GM12878 (cell line): ENCODE data around the gene TSPAN31. TPM values are rescaled to one million over a fixed set of nuclear protein-coding genes. Genes with fewer than 3 reads are reported as not detected.
A peak's percentile ranks its signal among the peaks of the same experiment; 100 is the strongest.

Experiments
- ATAC-seq: fragments of 200-7000 bp; cut with Tn5 transposase; 3 replicates; pipeline ENCODE4 v1.9.1; 2020; ENCODE audit warnings: mild to moderate bottlenecking, moderate library complexity
- BruUV-seq: library from RNA; stranded (reverse); fragments of 400-500 nt; replicated peaks from 2 replicates; lab custom pipeline; 2021; lab: Mats Ljungman, UMichigan
- CTCF ChIA-PET: fragments of 300-600 bp; sonication (Branson Sonifier 250); formaldehyde crosslinking; extraction: SDS; loops from one replicate; lab custom pipeline; 2021; ENCODE audit warnings: inconsistent platforms; lab: Yijun Ruan, JAX
- POLR2A ChIA-PET: fragments of 350-600 bp; formaldehyde crosslinking; extraction: SDS; loops from one replicate; lab custom pipeline; 2021; ENCODE audit warnings: inconsistent platforms; lab: Charles Lee
- RAD21 ChIA-PET: fragments of 300-600 bp; sonication (Branson Sonifier 250); formaldehyde crosslinking; loops from one replicate; lab custom pipeline; 2023; ENCODE audit warnings: antibody characterized with exemption; ENCODE audit not compliant: unreplicated experiment; lab: Charles Lee
- SMC1A ChIA-PET: fragments of 300-600 bp; sonication (Branson Sonifier 250); formaldehyde crosslinking; loops from one replicate; lab custom pipeline; 2023; ENCODE audit not compliant: unreplicated experiment, uncharacterized antibody; lab: Charles Lee
- DNase-seq: peaks from one replicate; pipeline ENCODE4 v3.0.0-alpha.2; 2011; ENCODE audit warnings: low read depth, low spot score
- FAIRE-seq: peaks from 3 replicates; lab custom pipeline; 2011; peaks lifted over from hg19 to GRCh38; lab: Jason Lieb, UNC
- H2AFZ ChIP-seq: 2 replicates; pipeline ENCODE4 v1.6.0; 2011; ENCODE audit warnings: low read depth, low read length, control low read depth; ENCODE audit not compliant: control insufficient read depth
- H3K27ac ChIP-seq: 2 replicates; pipeline ENCODE4 v1.5.1; 2011; ENCODE audit warnings: control low read depth; ENCODE audit not compliant: control insufficient read depth, insufficient read depth
- H3K27me3 ChIP-seq, 2 experiments: replicated peaks in 1 of 2; 2 replicates each; pipeline versions ENCODE4 v1.6.0 to v1.6.1; 2011; ENCODE audit warnings: low read length in 1 of 2; ENCODE audit not compliant: control insufficient read depth in 2 of 2, insufficient read depth in 2 of 2
- H3K36me3 ChIP-seq, 2 experiments: 2 replicates each; pipeline ENCODE4 v1.5.1; 2011; ENCODE audit warnings: low read length in 1 of 2; ENCODE audit not compliant: control insufficient read depth in 2 of 2, insufficient read depth in 2 of 2
- H3K4me1 ChIP-seq: 2 replicates; pipeline ENCODE4 v1.6.1; 2011; ENCODE audit warnings: mild to moderate bottlenecking, low read length, moderate library complexity, mixed read lengths; ENCODE audit not compliant: control insufficient read depth, insufficient read depth
- H3K4me2 ChIP-seq: 2 replicates; pipeline ENCODE4 v1.6.0; 2011; ENCODE audit warnings: control low read depth; ENCODE audit not compliant: control insufficient read depth, insufficient read depth
- H3K4me3 ChIP-seq: fragments of 200-600 bp; sonication (generic); 2 replicates; pipeline ENCODE4 v1.5.1; 2016
- H3K79me2 ChIP-seq: 2 replicates; pipeline ENCODE4 v1.6.0; 2011; ENCODE audit warnings: low read length; ENCODE audit not compliant: control insufficient read depth, insufficient read depth
- H3K9ac ChIP-seq: 2 replicates; pipeline ENCODE4 v1.8.0; 2011; ENCODE audit warnings: low read length, control low read depth, mixed read lengths; ENCODE audit not compliant: control insufficient read depth, insufficient read depth
- H3K9me3 ChIP-seq: replicated peaks from 3 replicates; pipeline ENCODE4 v1.5.1; 2011; ENCODE audit warnings: mild to moderate bottlenecking, low read length; ENCODE audit not compliant: control insufficient read depth, insufficient read depth
- H4K20me1 ChIP-seq: 2 replicates; pipeline ENCODE4 v1.6.0; 2011; ENCODE audit not compliant: control insufficient read depth, insufficient read depth
- BCL11A ChIP-seq: IDR thresholded peaks from 2 replicates; pipeline ENCODE4 v1.6.1; 2011; ENCODE audit warnings: low read depth, low read length
- BHLHE40 ChIP-seq, 2 experiments: fragments of 450-650 bp in 1 of 2; IDR thresholded peaks; 2 replicates each; pipeline ENCODE4 v1.6.1; 2011 to 2017; ENCODE audit warnings: low read depth in 2 of 2, borderline replicate concordance in 1 of 2, improper control_type of control experiment in 1 of 2, low read length in 1 of 2, mild to moderate bottlenecking in 1 of 2
- BRCA1 ChIP-seq: IDR thresholded peaks from 2 replicates; pipeline ENCODE4 v1.6.1; 2011; ENCODE audit warnings: low read depth, low read length, improper control_type of control experiment
- CHD2 ChIP-seq: IDR thresholded peaks from 2 replicates; pipeline ENCODE4 v1.6.1; 2011; ENCODE audit warnings: low read depth, low read length, improper control_type of control experiment, borderline replicate concordance
- DPF2 ChIP-seq: fragments of 450-650 bp; IDR thresholded peaks from 2 replicates; pipeline ENCODE4 v1.6.1; 2017; ENCODE audit warnings: mild to moderate bottlenecking
- FOXM1 ChIP-seq: IDR thresholded peaks from 2 replicates; pipeline ENCODE4 v1.6.1; 2012; ENCODE audit warnings: low read depth, mild to moderate bottlenecking, inconsistent platforms, low read length, moderate library complexity
- NR2C1 ChIP-seq: fragments of 450-650 bp; IDR thresholded peaks from 2 replicates; pipeline ENCODE4 v1.6.1; 2017; ENCODE audit warnings: antibody characterized with exemption, mild to moderate bottlenecking, moderate library complexity
- RUNX3 ChIP-seq: IDR thresholded peaks from 2 replicates; pipeline ENCODE4 v1.6.1; 2012; ENCODE audit warnings: low read length, inconsistent platforms
- SIN3A ChIP-seq: IDR thresholded peaks from 2 replicates; pipeline ENCODE4 v1.6.1; 2012; ENCODE audit warnings: low read depth, low read length, improper control_type of control experiment
- STAT1 ChIP-seq: fragments of 450-650 bp; conservative IDR thresholded peaks from 2 replicates; pipeline ENCODE4 v1.6.1; 2014; ENCODE audit warnings: antibody characterized with exemption, mild to moderate bottlenecking
- TBL1XR1 ChIP-seq: IDR thresholded peaks from 2 replicates; pipeline ENCODE4 v1.6.1; 2012; ENCODE audit warnings: low read depth, low read length, improper control_type of control experiment
- TCF12 ChIP-seq: IDR thresholded peaks from 2 replicates; pipeline ENCODE4 v1.6.1; 2011; ENCODE audit warnings: low read depth, mild to moderate bottlenecking, low read length
- WRNIP1 ChIP-seq: IDR thresholded peaks from 2 replicates; pipeline ENCODE4 v1.6.1; 2011; ENCODE audit warnings: low read depth, low read length, improper control_type of control experiment, borderline replicate concordance
- WGBS: methylation state at CpG from one replicate; pipeline ENCODE4 v1.1.6; 2016; ENCODE audit warnings: low lambda C conversion rate; ENCODE audit not compliant: insufficient replicate concordance, insufficient coverage; ENCODE audit errors: missing lambda C conversion rate; 5-methylcytosine and 5-hydroxymethylcytosine counted together
- in situ Hi-C: fragments of 300-500 bp; cut with MboI; formaldehyde crosslinking; loops from 9 replicates; pipeline ENCODE4 v1.14.3; 2018; ENCODE audit warnings: mixed read lengths
- intact Hi-C: fragments of 100-400 bp; cut with micrococcal nuclease; formaldehyde crosslinking; loops from one replicate; pipeline ENCODE4 v1.14.2; 2022; ENCODE audit not compliant: unreplicated experiment
- polyA plus RNA-seq, 11 experiments: library from polyadenylated mRNA; depleted of rRNA in 4 of 11; unstranded in 6 of 11; stranded (reverse) in 5 of 11; fragments of >200 nt; fragmentation: Nextera tagmentation in 4 of 11; fragmentation: Illumina TruSeq in 1 of 11; extraction: Ambion mirVana in 4 of 11; extraction: Trizol in 1 of 11; gene quantifications; 1 replicate in 1 of 11; 2 replicates in 10 of 11; pipeline versions ENCODE4 v1.2.1 to v1.2.3, GENCODE V29; 2011 to 2016; ENCODE audit warnings: inconsistent platforms in 2 of 11, missing spikeins in 2 of 11, low read depth in 1 of 11
- total RNA-seq, 4 experiments: library from RNA; depleted of rRNA in 3 of 4; stranded (reverse); fragments of >200 nt in 3 of 4; fragmentation: Illumina TruSeq in 1 of 4; extraction: Trizol in 1 of 4; gene quantifications; 2 replicates each; pipeline versions ENCODE4 v1.2.1 to v1.2.3, GENCODE V29; 2013 to 2021
- TF ChIP-seq, protein P1 (sequence below): fragments of 150-350 bp; IDR thresholded peaks from 2 replicates; pipeline ENCODE4 v1.6.1; 2014; ENCODE audit warnings: mild to moderate bottlenecking, low read depth, low read length
- TF ChIP-seq, protein P2 (sequence below): fragments of 450-650 bp; formaldehyde crosslinking; IDR thresholded peaks from 2 replicates; pipeline ENCODE4 v1.4.0; 2020; ENCODE audit warnings: mild to moderate bottlenecking, moderate library complexity
- TF ChIP-seq, protein P3 (sequence below): IDR thresholded peaks from 2 replicates; pipeline ENCODE4 v1.6.1; 2011; ENCODE audit warnings: mild to moderate bottlenecking, low read depth, low read length, moderate library complexity; ENCODE audit not compliant: insufficient replicate concordance

The TSPAN31 gene
- total and polyA plus RNA-seq, 10 of the 15 experiments (the other 5 are each of a cell fraction or from before 2014, with no cell fraction given), result 11.8 to 32.2 (median 24.7) TPM

DNA sequence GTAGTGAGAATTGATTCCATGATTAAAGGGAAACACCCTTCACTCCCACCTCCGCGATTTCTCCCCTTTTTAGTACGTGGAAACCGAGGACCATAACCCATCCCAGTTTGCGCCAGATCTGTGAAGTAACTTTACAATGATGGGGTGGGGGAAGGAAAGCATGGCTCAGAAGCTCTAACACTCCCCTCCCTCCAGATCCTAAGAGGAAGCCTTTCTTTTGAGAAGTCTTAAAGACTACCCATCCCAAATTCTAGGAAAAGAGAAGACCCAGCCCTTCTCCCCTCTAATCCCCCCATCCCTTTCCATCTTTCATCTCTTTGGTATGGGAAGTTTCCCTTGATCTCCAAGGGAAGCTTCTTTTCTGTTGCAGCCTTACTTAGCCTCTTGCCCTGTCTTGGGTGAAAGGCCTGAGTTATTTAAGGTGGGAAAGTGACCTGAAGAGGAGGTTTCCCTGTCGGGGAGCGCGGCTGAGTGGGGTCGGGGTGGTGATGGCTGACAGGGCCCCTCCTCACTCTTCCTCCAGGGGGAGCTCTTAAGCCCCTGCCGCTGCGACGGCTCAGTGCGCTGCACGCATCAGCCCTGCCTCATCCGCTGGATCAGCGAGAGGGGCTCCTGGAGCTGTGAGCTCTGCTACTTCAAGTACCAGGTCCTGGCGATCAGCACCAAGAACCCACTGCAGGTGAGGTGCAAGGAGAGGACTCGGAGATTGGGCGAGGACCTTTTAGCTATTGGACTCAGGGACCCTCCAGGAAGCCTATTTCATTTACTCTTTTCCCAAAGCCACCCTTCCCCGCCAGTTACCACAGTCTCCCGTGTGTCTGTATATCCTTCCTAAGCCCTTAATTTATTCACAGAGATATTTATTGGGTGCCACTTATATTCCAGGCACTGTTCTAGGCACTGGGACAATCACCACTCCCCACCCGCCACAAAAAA is 11.8 kb downstream of the TSPAN31 start:
- Histone ChIP-seq H4K20me1 (no peaks in the 10 kb centered on the region; the same call in 1 of the 2 replicates), H3K36me3 (peaks cover 0 to 3% of the 10 kb centered on the region in 2 experiments; a peak in 2 of 4 replicates), H3K9ac (peak overlapping the region; percentile 60), H3K79me2 (peaks cover 5% of the 10 kb centered on the region), H3K9me3 (no peaks in the 10 kb centered on the region; the same call in 2 of the 3 replicates), H3K4me1 (peaks cover 20% of the 10 kb centered on the region), H2AFZ (peak overlapping the region; percentile 61), H3K4me3 (peak overlapping the region; percentile 85), H3K27ac (no peak overlapping the region), H3K27me3 (no peaks in the 10 kb centered on the region), H3K4me2 (peak overlapping the region; percentile 58)
- BruUV-seq, result no TSS peak
- no peak for DNase-seq
- intact Hi-C loops (loop anchor here (1.0 to 10.0 kb wide), 4 partner anchors 16 to 282 kb away; partner anchors contain the start of genes ARHGAP9, EEF1AKMT3 and METTL1), in situ Hi-C loops (no loop called here)
- RAD21 ChIA-PET, result interaction anchor here (0.7 to 2.0 kb wide), 9 partner anchors 12 to 185 kb away, joined by 3 to 13 read pairs (median 3); partner anchors contain the start of genes ATP23, EEF1AKMT3, METTL1 and TSPAN31
- SMC1A ChIA-PET, result interaction anchor here (0.7 to 1.9 kb wide), 13 partner anchors 10 to 149 kb away, joined by 3 to 14 read pairs (median 4); partner anchors contain the start of genes CYP27B1, EEF1AKMT3, METTL1 and TSFM
- FAIRE-seq, result peak; percentile 72
- WGBS, result 9% methylated on average over 20 of the region's 22 CpGs
- peak; percentile 62 for ATAC-seq
- POLR2A ChIA-PET, result interaction anchor here (0.6 to 2.5 kb wide), 10 partner anchors 8 to 184 kb away, joined by 3 to 19 read pairs (median 4); partner anchors contain the start of genes EEF1AKMT3, METTL1 and TSPAN31
- CTCF ChIA-PET, result interaction anchor here (0.7 to 4.7 kb wide), 37 partner anchors 8 to 691 kb away, joined by 3 to 62 read pairs (median 5); partner anchors contain the start of genes CYP27B1, EEF1AKMT3, METTL1 and TSFM
- no peak for TF ChIP-seq FOXM1
- no peak for TF ChIP-seq RUNX3
- TF ChIP-seq, protein P1, sequence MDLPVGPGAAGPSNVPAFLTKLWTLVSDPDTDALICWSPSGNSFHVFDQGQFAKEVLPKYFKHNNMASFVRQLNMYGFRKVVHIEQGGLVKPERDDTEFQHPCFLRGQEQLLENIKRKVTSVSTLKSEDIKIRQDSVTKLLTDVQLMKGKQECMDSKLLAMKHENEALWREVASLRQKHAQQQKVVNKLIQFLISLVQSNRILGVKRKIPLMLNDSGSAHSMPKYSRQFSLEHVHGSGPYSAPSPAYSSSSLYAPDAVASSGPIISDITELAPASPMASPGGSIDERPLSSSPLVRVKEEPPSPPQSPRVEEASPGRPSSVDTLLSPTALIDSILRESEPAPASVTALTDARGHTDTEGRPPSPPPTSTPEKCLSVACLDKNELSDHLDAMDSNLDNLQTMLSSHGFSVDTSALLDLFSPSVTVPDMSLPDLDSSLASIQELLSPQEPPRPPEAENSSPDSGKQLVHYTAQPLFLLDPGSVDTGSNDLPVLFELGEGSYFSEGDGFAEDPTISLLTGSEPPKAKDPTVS, result no peak
- TF ChIP-seq WRNIP1, result no peak
- TF ChIP-seq TCF12, result no peak
- TF ChIP-seq, protein P2, sequence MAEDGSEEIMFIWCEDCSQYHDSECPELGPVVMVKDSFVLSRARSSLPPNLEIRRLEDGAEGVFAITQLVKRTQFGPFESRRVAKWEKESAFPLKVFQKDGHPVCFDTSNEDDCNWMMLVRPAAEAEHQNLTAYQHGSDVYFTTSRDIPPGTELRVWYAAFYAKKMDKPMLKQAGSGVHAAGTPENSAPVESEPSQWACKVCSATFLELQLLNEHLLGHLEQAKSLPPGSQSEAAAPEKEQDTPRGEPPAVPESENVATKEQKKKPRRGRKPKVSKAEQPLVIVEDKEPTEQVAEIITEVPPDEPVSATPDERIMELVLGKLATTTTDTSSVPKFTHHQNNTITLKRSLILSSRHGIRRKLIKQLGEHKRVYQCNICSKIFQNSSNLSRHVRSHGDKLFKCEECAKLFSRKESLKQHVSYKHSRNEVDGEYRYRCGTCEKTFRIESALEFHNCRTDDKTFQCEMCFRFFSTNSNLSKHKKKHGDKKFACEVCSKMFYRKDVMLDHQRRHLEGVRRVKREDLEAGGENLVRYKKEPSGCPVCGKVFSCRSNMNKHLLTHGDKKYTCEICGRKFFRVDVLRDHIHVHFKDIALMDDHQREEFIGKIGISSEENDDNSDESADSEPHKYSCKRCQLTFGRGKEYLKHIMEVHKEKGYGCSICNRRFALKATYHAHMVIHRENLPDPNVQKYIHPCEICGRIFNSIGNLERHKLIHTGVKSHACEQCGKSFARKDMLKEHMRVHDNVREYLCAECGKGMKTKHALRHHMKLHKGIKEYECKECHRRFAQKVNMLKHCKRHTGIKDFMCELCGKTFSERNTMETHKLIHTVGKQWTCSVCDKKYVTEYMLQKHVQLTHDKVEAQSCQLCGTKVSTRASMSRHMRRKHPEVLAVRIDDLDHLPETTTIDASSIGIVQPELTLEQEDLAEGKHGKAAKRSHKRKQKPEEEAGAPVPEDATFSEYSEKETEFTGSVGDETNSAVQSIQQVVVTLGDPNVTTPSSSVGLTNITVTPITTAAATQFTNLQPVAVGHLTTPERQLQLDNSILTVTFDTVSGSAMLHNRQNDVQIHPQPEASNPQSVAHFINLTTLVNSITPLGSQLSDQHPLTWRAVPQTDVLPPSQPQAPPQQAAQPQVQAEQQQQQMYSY (CRISPR knock-in tag), result no peak
- no peak for TF ChIP-seq CHD2
- no peak for TF ChIP-seq STAT1
- peak; percentile 62 to 66; a peak in 2 of 4 replicates for TF ChIP-seq BHLHE40 (IDR thresholded peaks at IDR 0.05; ENCODE audit: borderline replicate concordance in 1 of 2, low read depth in 2 of 2, low read length in 1 of 2)
- TF ChIP-seq BRCA1, result no peak
- TF ChIP-seq, protein P3, sequence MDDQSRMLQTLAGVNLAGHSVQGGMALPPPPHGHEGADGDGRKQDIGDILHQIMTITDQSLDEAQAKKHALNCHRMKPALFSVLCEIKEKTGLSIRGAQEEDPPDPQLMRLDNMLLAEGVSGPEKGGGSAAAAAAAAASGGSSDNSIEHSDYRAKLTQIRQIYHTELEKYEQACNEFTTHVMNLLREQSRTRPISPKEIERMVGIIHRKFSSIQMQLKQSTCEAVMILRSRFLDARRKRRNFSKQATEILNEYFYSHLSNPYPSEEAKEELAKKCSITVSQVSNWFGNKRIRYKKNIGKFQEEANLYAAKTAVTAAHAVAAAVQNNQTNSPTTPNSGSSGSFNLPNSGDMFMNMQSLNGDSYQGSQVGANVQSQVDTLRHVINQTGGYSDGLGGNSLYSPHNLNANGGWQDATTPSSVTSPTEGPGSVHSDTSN, result no peak
- no peak for TF ChIP-seq NR2C1
- no peak for TF ChIP-seq TBL1XR1
- no peak for TF ChIP-seq SIN3A
- no peak for TF ChIP-seq DPF2
- no peak for TF ChIP-seq BCL11A
